ENCODE measurements around the gene THG1L.

Gene THG1L

DNA sequence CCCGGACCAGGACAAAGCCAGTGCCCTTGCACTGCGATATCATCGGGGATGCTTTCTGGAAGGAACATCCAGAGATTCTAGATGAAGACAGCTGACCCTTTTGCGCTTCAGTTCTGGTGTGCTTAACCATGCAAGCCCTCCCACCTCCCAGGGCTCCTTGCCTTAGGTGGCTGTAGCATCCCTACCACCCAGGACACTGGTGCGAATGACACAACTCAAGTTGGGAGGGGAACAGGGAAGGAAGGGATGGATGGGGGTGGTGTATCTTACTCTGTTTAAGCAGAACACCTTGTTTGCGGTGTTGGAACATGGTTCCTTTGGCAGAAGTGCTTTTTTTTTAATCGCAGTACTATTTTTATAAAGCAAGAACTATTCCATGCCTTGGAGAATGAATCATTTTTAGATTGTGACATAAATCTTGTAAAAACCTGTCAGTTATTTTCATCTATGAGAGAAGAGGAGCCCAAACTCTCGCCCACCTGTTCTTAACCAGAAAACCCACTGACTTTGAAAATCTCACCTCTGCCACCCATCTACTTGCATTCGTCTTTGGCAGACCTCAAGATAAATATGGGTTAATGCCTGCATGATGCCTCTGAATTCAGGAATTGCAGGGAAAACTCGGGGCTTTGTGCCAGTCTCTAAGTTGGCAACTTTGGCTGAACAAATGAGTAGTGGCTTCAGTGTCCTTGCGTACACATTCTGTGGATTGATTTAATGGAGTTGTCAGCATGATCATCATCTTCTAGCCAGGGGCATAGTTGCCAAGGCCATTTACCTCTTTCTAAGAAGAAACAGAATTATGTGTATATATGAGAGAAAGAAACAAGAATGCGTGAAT is 8.4 kb downstream of the THG1L start:
- TF ChIP-seq NFIC (IDR thresholded peaks at IDR 0.05) (no peak), ZBTB7A (IDR thresholded peaks at IDR 0.05; ENCODE audit: low read depth) (no peak), CEBPB (IDR thresholded peaks at IDR 0.05) (no peak), EGR1 (IDR thresholded peaks at IDR 0.05) (no peak), EP300 (IDR thresholded peaks at IDR 0.05; ENCODE audit: borderline replicate concordance) (no peak), TAF1 (IDR thresholded peaks at IDR 0.05; ENCODE audit: low read depth) (no peak), FOXM1 (IDR thresholded peaks at IDR 0.05; ENCODE audit: borderline replicate concordance, low read depth) (no peak), REST (IDR thresholded peaks at IDR 0.05; ENCODE audit: low read depth) (no peak)

DNA sequence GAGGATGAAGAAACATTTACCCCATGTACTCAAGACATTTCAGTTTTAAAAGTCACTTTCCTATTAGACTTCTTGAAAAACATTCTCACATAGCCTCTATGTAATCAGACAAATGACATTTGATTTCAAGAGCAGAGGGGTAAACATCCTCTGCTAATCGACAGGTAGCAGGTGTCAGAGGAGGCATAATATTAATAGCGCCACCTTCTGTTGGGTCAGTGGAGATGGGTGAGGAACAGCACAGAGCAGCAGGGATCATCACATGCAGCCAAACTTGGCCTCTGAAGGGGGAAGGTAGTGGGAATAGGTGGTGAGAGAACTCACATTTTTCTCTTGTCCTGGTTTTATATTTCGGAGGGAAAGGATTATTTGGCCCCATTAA is 9.0 kb downstream of the THG1L start:
- TF ChIP-seq RAD21 (IDR thresholded peaks at IDR 0.05; ENCODE audit: low read depth) (peak; percentile 36; the same call in 1 of the 2 replicates), TAF1 (IDR thresholded peaks at IDR 0.05; ENCODE audit: low read depth) (no peak)

- TF ChIP-seq TEAD4 (IDR thresholded peaks at IDR 0.05) (no peak), EP300 (IDR thresholded peaks at IDR 0.05; ENCODE audit: borderline replicate concordance) (no peak), CREB1 (IDR thresholded peaks at IDR 0.05; ENCODE audit: low read depth) (no peak)
Observed at GRCh38 chr5:157741131-157741530, 9.9 kb downstream of the THG1L start.

- TF ChIP-seq FOXM1 (IDR thresholded peaks at IDR 0.05; ENCODE audit: borderline replicate concordance, low read depth) (no peak), TAF1 (IDR thresholded peaks at IDR 0.05; ENCODE audit: low read depth) (peak; percentile 47; the same call in 1 of the 2 replicates), RAD21 (IDR thresholded peaks at IDR 0.05; ENCODE audit: low read depth) (peak; percentile 77; the same call in 1 of the 2 replicates), REST (IDR thresholded peaks at IDR 0.05; ENCODE audit: low read depth) (no peak), YY1 (IDR thresholded peaks at IDR 0.05; ENCODE audit: low read depth) (peak; percentile 89), TCF12 (IDR thresholded peaks at IDR 0.05; ENCODE audit: low read depth) (peak; percentile 34; the same call in 1 of the 2 replicates), ZBTB7A (IDR thresholded peaks at IDR 0.05; ENCODE audit: low read depth) (peak; percentile 77; the same call in 1 of the 2 replicates), NFIC (IDR thresholded peaks at IDR 0.05) (no peak)
- TF ChIP-seq, protein P1, sequence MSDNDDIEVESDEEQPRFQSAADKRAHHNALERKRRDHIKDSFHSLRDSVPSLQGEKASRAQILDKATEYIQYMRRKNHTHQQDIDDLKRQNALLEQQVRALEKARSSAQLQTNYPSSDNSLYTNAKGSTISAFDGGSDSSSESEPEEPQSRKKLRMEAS (IDR thresholded peaks at IDR 0.05) = peak; percentile 72
Observed at GRCh38 chr5:157743163-157744050, 12.2 kb downstream of the THG1L start, which contains the start of gene LSM11. Gene LSM11 (plus strand): TSS chr5:157743712. CDS start chr5:157743751, 39 bp downstream.

- TF ChIP-seq TCF12 (IDR thresholded peaks at IDR 0.05; ENCODE audit: low read depth) (no peak), CREB1 (IDR thresholded peaks at IDR 0.05; ENCODE audit: low read depth) (no peak), TEAD4 (IDR thresholded peaks at IDR 0.05) (no peak), ZBTB7A (IDR thresholded peaks at IDR 0.05; ENCODE audit: low read depth) (no peak), TAF1 (IDR thresholded peaks at IDR 0.05; ENCODE audit: low read depth) (no peak), CEBPB (IDR thresholded peaks at IDR 0.05) (no peak), RAD21 (IDR thresholded peaks at IDR 0.05; ENCODE audit: low read depth) (no peak), USF1 (IDR thresholded peaks at IDR 0.05) (no peak), EP300 (IDR thresholded peaks at IDR 0.05; ENCODE audit: borderline replicate concordance) (no peak), YY1 (IDR thresholded peaks at IDR 0.05; ENCODE audit: low read depth) (no peak), REST (IDR thresholded peaks at IDR 0.05; ENCODE audit: low read depth) (no peak), NFIC (IDR thresholded peaks at IDR 0.05) (no peak), EGR1 (IDR thresholded peaks at IDR 0.05) (no peak)
- TF ChIP-seq, protein P1 (IDR thresholded peaks at IDR 0.05) = no peak
Observed at GRCh38 chr5:157744051-157745011, 13.1 kb downstream of the THG1L start.

Measured in Ishikawa (cell line).